OCI-LY3 (cell line): ENCODE measurements around the gene PRXL2B.

Source experiments
- H2AFZ ChIP-seq: fragments of 200-600, 300-600 bp; shearing (Covaris generic); 2 replicates; pipeline ENCODE4 v1.6.0; 2014; ENCODE audit warnings: antibody characterized with exemption, low read depth, low read length
- H3K27ac ChIP-seq: fragments of 200-600, 300-600 bp; sonication (generic); 2 replicates; pipeline ENCODE4 v1.5.1; 2014; ENCODE audit warnings: mild to moderate bottlenecking, low read length, moderate library complexity, mixed read lengths
- H3K27me3 ChIP-seq: fragments of 200-600, 300-600 bp; sonication (generic); 2 replicates; pipeline ENCODE4 v1.6.1; 2014; ENCODE audit warnings: low read depth, low read length, mixed read lengths
- H3K36me3 ChIP-seq: fragments of 200-600, 300-600 bp; sonication (generic); replicated peaks from 2 replicates; pipeline ENCODE3; 2014; ENCODE audit warnings: low read depth, low read length, mixed read lengths
- H3K4me1 ChIP-seq: fragments of 300-600, 200-600 bp; sonication (generic); 2 replicates; pipeline ENCODE4 v1.6.1; 2014; ENCODE audit warnings: low read length, mixed read lengths
- H3K4me2 ChIP-seq: fragments of 200-600, 300-600 bp; sonication (generic); 2 replicates; pipeline ENCODE4 v1.6.1; 2014; ENCODE audit warnings: low read length, mixed read lengths
- H3K4me3 ChIP-seq: fragments of 300-600, 200-600 bp; sonication (generic); 2 replicates; pipeline ENCODE4 v1.5.1; 2014; ENCODE audit warnings: antibody characterized with exemption, mild to moderate bottlenecking, low read length, moderate library complexity
- H3K79me2 ChIP-seq: fragments of 300-600, 200-600 bp; shearing (Covaris generic); 2 replicates; pipeline ENCODE4 v1.6.1; 2014; ENCODE audit warnings: mild to moderate bottlenecking, low read length, mixed read lengths
- H3K9ac ChIP-seq: fragments of 300-600, 200-600 bp; shearing (Covaris generic); 2 replicates; pipeline ENCODE4 v1.6.0; 2014; ENCODE audit warnings: mild to moderate bottlenecking, low read length, moderate library complexity
- H3K9me3 ChIP-seq: fragments of 200-600, 300-600 bp; shearing (Covaris generic); 2 replicates; pipeline ENCODE4 v1.6.1; 2014; ENCODE audit warnings: low read length, mixed read lengths; ENCODE audit not compliant: insufficient read depth
- H4K20me1 ChIP-seq: fragments of 200-600, 300-600 bp; sonication (generic); 2 replicates; pipeline ENCODE4 v1.6.1; 2016; ENCODE audit warnings: low read length, mixed read lengths; ENCODE audit not compliant: insufficient read depth
- CTCF ChIP-seq: fragments of 200-600, 300-600 bp; sonication (generic); IDR thresholded peaks from 2 replicates; pipeline ENCODE4 v1.5.1; 2014; ENCODE audit warnings: antibody characterized with exemption, low read length, low read depth
- EZH2phosphoT487 ChIP-seq: fragments of 200-600 bp; shearing (Covaris generic); IDR thresholded peaks from 2 replicates; pipeline ENCODE4 v1.6.1; 2018; ENCODE audit warnings: antibody characterized with exemption, mixed run types, low read depth

The PRXL2B gene

GRCh38 chr1:2639203-2639602, 52.6 kb downstream of the PRXL2B start:
- Histone ChIP-seq H3K27ac (no peak overlapping the region), H3K4me1 (peaks cover 7% of the 10 kb centered on the region; the same call in 1 of the 2 replicates), H3K27me3 (no peaks in the 10 kb centered on the region), H3K36me3 (no peaks in the 10 kb centered on the region), H3K4me2 (no peak overlapping the region), H3K9ac (no peak overlapping the region), H3K9me3 (peaks cover 11% of the 10 kb centered on the region; the same call in 1 of the 2 replicates), H4K20me1 (no peaks in the 10 kb centered on the region), H3K4me3 (no peak overlapping the region), H2AFZ (no peak overlapping the region), H3K79me2 (peaks cover 15% of the 10 kb centered on the region)
- TF ChIP-seq CTCF (no peak), EZH2phosphoT487 (no peak)

GRCh38 chr1:2639607-2640521, 53.3 kb downstream of the PRXL2B start:
- no peak for TF ChIP-seq EZH2phosphoT487
- no peak for TF ChIP-seq CTCF
- Histone ChIP-seq H3K4me1 (peaks cover 7% of the 10 kb centered on the region; the same call in 1 of the 2 replicates), H2AFZ (no peak overlapping the region), H3K9me3 (peaks cover 11% of the 10 kb centered on the region; the same call in 1 of the 2 replicates), H3K27ac (no peak overlapping the region), H3K4me2 (no peak overlapping the region), H3K79me2 (peaks cover 15% of the 10 kb centered on the region), H3K4me3 (no peak overlapping the region), H3K36me3 (no peaks in the 10 kb centered on the region), H3K9ac (no peak overlapping the region), H3K27me3 (no peaks in the 10 kb centered on the region), H4K20me1 (no peaks in the 10 kb centered on the region)

GRCh38 chr1:2640626-2641025, 54.0 kb downstream of the PRXL2B start:
- Histone ChIP-seq H3K36me3 (no peaks in the 10 kb centered on the region), H4K20me1 (no peaks in the 10 kb centered on the region), H3K9me3 (peaks cover 11% of the 10 kb centered on the region; the same call in 1 of the 2 replicates), H3K9ac (no peak overlapping the region), H3K4me3 (no peak overlapping the region), H3K27me3 (no peaks in the 10 kb centered on the region), H3K27ac (no peak overlapping the region), H3K79me2 (peaks cover 15% of the 10 kb centered on the region), H3K4me2 (no peak overlapping the region), H2AFZ (no peak overlapping the region), H3K4me1 (peaks cover 7% of the 10 kb centered on the region; the same call in 1 of the 2 replicates)
- TF ChIP-seq CTCF (no peak), EZH2phosphoT487 (no peak)
